Kidney (tissue), 14 donors: ENCODE results near the gene PTPN2. TPM values are rescaled to one million over a fixed set of nuclear protein-coding genes. Genes with fewer than 3 reads are reported as not detected.

Source experiments
- DNase-seq, 5 donors: peaks; one replicate each; pipeline ENCODE4 v3.0.0-alpha.2; 2013 to 2020
- FAIRE-seq: peaks from 2 replicates; lab custom pipeline; 2012; peaks lifted over from hg19 to GRCh38; lab: Jason Lieb, UNC
- H3K27ac ChIP-seq, 2 donors: one replicate each; pipeline ENCODE4 v1.7.0; 2013; ENCODE audit warnings: low read depth in 2 of 2, low read length in 2 of 2, inconsistent platforms in 1 of 2
- H3K27me3 ChIP-seq: one replicate; pipeline ENCODE4 v1.7.1; 2013; ENCODE audit warnings: low read length, inconsistent platforms; ENCODE audit not compliant: control insufficient read depth, insufficient read depth
- H3K36me3 ChIP-seq, 3 donors: one replicate each; pipeline versions ENCODE4 v1.7.0 to v1.7.1; 2013; ENCODE audit warnings: low read length in 3 of 3, control low read depth in 1 of 3, inconsistent platforms in 1 of 3; ENCODE audit not compliant: insufficient read depth in 3 of 3, control insufficient read depth in 2 of 3
- H3K4me1 ChIP-seq, 3 donors: one replicate each; pipeline versions ENCODE4 v1.7.0 to v1.7.1; 2013; ENCODE audit warnings: low read length in 3 of 3, inconsistent platforms in 1 of 3, low read depth in 1 of 3; ENCODE audit not compliant: control insufficient read depth in 2 of 3, insufficient read depth in 2 of 3
- H3K4me3 ChIP-seq, 3 donors: one replicate each; pipeline versions ENCODE4 v1.7.0 to v1.8.1; 2013; ENCODE audit warnings: low read length in 3 of 3, control low read depth in 1 of 3, inconsistent platforms in 1 of 3
- H3K9ac ChIP-seq, 3 donors: one replicate each; pipeline versions ENCODE4 v1.7.0 to v1.7.1; 2013; ENCODE audit warnings: low read length in 3 of 3, control low read depth in 1 of 3, inconsistent platforms in 1 of 3
- H3K9me3 ChIP-seq, 3 donors: one replicate each; pipeline versions ENCODE4 v1.7.0 to v1.7.1; 2013; ENCODE audit warnings: low read length in 3 of 3, control low read depth in 1 of 3, inconsistent platforms in 1 of 3; ENCODE audit not compliant: control insufficient read depth in 2 of 3, insufficient read depth in 1 of 3
- intact Hi-C: fragments of 100-400 bp; cut with DNase I; formaldehyde crosslinking; loops from one replicate; pipeline ENCODE4 v1.11.1; 2022
- polyA plus RNA-seq: library from polyadenylated mRNA; stranded (reverse); fragments of 350-450 nt; fragmentation: Illumina TruSeq; extraction: RNeasy Lipid Tissue Mini Kit (QIAGEN cat#74804); gene quantifications from one replicate; pipeline ENCODE4 v1.2.3, GENCODE V29; 2014; ENCODE audit warnings: low read depth, low replicate concordance; ENCODE audit not compliant: insufficient read depth
- total RNA-seq: library from RNA; stranded (reverse); fragmentation: NEBNext Ultra II Directional; extraction: Animal tissue kit (Norgen Biotek cat#: 25700); gene quantifications from one replicate; pipeline ENCODE4 v1.2.1, GENCODE V29; 2021
- TF ChIP-seq, protein P1 (sequence below): IDR thresholded peaks from 3 replicates; pipeline ENCODE4 v1.5.1; 2012; ENCODE audit warnings: mild to moderate bottlenecking, moderate library complexity, borderline replicate concordance; ENCODE audit not compliant: insufficient read depth; ENCODE audit errors: extremely low read depth
- donor health status: control.
- donor health status: control.
- donor health status: control.
- donor health status: control.
- donor health status: control.
- donor health status: DM: yes; HTN: yes; CAD: no.
- donor health status: Normal renal cell carcinoma (clear cell type).

Gene PTPN2
- total and polyA plus RNA-seq, 2 donors from 2014 or later = 23.4 to 45.8 TPM

DNA sequence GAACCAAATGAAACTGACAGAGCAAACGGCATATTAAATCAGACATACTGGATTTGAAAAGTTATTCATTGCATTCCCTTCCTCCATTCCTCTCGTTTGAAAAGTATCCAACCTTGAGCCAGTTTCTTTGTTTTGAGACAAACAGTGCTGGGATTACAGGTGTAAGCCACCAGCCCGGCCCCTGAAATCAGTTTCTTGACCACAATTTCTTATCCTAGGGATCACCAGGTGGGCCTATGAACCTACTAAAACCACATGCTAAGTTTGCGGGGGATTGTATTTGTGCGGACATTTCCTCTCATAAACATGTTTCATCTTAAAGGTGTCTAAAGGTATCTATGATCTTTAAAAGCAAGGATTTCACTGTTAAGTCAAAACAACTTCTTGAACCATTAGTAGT lies 11.6 kb downstream of the PTPN2 start:
- no peak for FAIRE-seq
- no peak overlapping the region for H3K4me3 ChIP-seq
- no peaks in the 10 kb centered on the region for H3K36me3 ChIP-seq
- DNase-seq = no peak
- intact Hi-C loops = no loop called here
- no peak overlapping the region for H3K9ac ChIP-seq
- H3K9me3 ChIP-seq = no peaks in the 10 kb centered on the region
- no peaks in the 10 kb centered on the region for H3K27me3 ChIP-seq
- TF ChIP-seq, protein P1, sequence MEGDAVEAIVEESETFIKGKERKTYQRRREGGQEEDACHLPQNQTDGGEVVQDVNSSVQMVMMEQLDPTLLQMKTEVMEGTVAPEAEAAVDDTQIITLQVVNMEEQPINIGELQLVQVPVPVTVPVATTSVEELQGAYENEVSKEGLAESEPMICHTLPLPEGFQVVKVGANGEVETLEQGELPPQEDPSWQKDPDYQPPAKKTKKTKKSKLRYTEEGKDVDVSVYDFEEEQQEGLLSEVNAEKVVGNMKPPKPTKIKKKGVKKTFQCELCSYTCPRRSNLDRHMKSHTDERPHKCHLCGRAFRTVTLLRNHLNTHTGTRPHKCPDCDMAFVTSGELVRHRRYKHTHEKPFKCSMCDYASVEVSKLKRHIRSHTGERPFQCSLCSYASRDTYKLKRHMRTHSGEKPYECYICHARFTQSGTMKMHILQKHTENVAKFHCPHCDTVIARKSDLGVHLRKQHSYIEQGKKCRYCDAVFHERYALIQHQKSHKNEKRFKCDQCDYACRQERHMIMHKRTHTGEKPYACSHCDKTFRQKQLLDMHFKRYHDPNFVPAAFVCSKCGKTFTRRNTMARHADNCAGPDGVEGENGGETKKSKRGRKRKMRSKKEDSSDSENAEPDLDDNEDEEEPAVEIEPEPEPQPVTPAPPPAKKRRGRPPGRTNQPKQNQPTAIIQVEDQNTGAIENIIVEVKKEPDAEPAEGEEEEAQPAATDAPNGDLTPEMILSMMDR = no peak
- no peaks in the 10 kb centered on the region for H3K4me1 ChIP-seq
- H3K27ac ChIP-seq = no peak overlapping the region

DNA sequence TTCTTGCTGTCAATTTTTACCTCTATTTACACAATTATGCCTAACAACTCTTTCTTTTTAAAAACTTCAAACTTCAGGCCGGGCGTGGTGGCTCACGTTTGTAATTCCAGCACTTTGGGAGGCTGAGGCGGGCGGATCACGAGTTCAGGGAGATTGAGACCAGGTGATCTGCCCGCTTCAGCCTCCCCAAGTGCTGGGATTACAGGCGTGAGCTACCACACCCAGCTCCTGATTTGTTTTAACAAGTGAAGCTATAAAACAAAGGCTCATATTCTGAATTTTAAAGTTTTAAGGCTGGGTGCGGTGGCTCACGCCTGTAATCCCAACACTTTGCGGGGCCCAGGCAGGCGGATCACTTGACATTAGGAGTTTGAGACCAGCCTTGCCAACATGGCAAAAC lies 15.5 kb downstream of the PTPN2 start:
- DNase-seq (no peak), FAIRE-seq (no peak)
- Histone ChIP-seq H3K27me3 (no peaks in the 10 kb centered on the region), H3K4me3 (no peak overlapping the region), H3K9ac (no peak overlapping the region), H3K9me3 (no peaks in the 10 kb centered on the region), H3K27ac (no peak overlapping the region), H3K4me1 (no peaks in the 10 kb centered on the region), H3K36me3 (no peaks in the 10 kb centered on the region)
- TF ChIP-seq, protein P1 = no peak
- intact Hi-C loops = no loop called here

DNA sequence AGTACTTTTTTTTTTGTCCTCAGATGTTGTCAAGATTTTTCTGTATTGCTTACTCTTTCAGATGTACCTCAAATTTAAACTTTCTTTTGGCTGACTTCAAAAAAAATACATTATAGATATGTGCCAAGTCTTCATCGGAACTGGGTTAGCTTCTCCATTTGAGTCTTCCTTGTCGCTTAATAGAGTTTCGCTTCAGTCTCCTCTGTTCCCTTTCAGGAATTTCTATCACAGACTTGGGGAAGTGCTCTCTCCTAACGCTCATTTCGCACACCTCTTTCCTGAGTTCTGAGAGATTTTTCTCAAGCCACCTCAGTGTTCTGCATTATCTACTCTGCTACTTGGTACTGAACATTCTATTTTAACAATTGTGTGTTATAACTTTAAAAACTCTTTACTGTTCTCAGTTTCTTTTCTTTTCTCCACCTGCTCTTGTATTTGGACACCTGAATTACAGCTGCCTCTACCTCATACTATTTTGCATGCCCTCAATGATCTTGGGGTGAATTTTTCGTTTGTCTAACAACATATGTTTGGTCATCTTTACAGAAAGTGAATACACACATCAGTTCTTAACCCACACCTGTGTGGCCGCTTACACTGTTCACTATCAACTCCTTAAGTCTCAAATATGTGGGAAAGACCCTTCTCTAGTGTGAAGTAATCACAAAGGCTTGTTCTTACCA lies 16.5 kb downstream of the PTPN2 start:
- no peak overlapping the region for H3K9ac ChIP-seq
- FAIRE-seq (no peak), DNase-seq (no peak)
- no peak overlapping the region for H3K27ac ChIP-seq
- H3K4me3 ChIP-seq = no peak overlapping the region
- no peaks in the 10 kb centered on the region for H3K36me3 ChIP-seq
- no peaks in the 10 kb centered on the region for H3K4me1 ChIP-seq
- intact Hi-C loops = no loop called here
- no peaks in the 10 kb centered on the region for H3K27me3 ChIP-seq
- TF ChIP-seq, protein P1 = no peak
- H3K9me3 ChIP-seq = no peaks in the 10 kb centered on the region
